Measurements from ENCODE around the gene ANGPTL3. TPM values are rescaled to one million over a fixed set of nuclear protein-coding genes. Genes with fewer than 3 reads are reported as not detected.

Gene ANGPTL3
- total RNA-seq, 1 donor from 2014 or later: not detected

GRCh38 chr1:62621907-62622306 lies 24.6 kb downstream of the ANGPTL3 start:
- Mint-ChIP-seq H3K27me3 (ENCODE audit: insufficient read depth, low read depth) (peaks cover 2% of the 10 kb centered on the region), H3K4me3 (no peak overlapping the region), H3K36me3 (peaks cover 16% of the 10 kb centered on the region), H3K9me3 (no peaks in the 10 kb centered on the region), H3K4me1 (no peaks in the 10 kb centered on the region), H3K27ac (no peak overlapping the region)
- no peaks in the 10 kb centered on the region for H3K27me3 ChIP-seq
- no peak overlapping the region for H2AFZ ChIP-seq (replicated peaks)
- no peak for DNase-seq (ENCODE audit: low spot score)
- no peak overlapping the region for H3K9ac ChIP-seq
- no peak overlapping the region for H3K4me2 ChIP-seq
- H3K27ac ChIP-seq: peak overlapping the region; percentile 39
- no peak for TF ChIP-seq EZH2phosphoT487 (IDR thresholded peaks at IDR 0.05)
- no peak for TF ChIP-seq EZH2 (IDR thresholded peaks at IDR 0.05)
- no peak for TF ChIP-seq CTCF (IDR thresholded peaks at IDR 0.05)
- H4K20me1 ChIP-seq (ENCODE audit: low read depth): no peaks in the 10 kb centered on the region
- H3K79me2 ChIP-seq (ENCODE audit: low read depth): no peaks in the 10 kb centered on the region
- no peak overlapping the region for H3K4me3 ChIP-seq
- peaks cover 11% of the 10 kb centered on the region for H3K36me3 ChIP-seq
- no peaks in the 10 kb centered on the region for H3F3A ChIP-seq (ENCODE audit: low read depth)
- peaks cover 8% of the 10 kb centered on the region for H3K4me1 ChIP-seq
- no peaks in the 10 kb centered on the region for H3K9me3 ChIP-seq (ENCODE audit: low read depth)

- H3K4me1 Mint-ChIP-seq: no peaks in the 10 kb centered on the region
- H3K27me3 ChIP-seq: no peaks in the 10 kb centered on the region
- no peaks in the 10 kb centered on the region for H3K9me3 ChIP-seq (ENCODE audit: low read depth)
- peaks cover 26% of the 10 kb centered on the region for H3K36me3 Mint-ChIP-seq
- no peaks in the 10 kb centered on the region for H3K27me3 Mint-ChIP-seq (ENCODE audit: insufficient read depth, low read depth)
- H3K9ac ChIP-seq: no peak overlapping the region
- H3K4me1 ChIP-seq: peaks cover 8% of the 10 kb centered on the region
- no peak for TF ChIP-seq EZH2 (IDR thresholded peaks at IDR 0.05)
- no peak for TF ChIP-seq CTCF (IDR thresholded peaks at IDR 0.05)
- no peak for DNase-seq (ENCODE audit: low spot score)
- H2AFZ ChIP-seq (replicated peaks): no peak overlapping the region
- no peak overlapping the region for H3K27ac ChIP-seq
- H3K4me2 ChIP-seq: no peak overlapping the region
- no peak overlapping the region for H3K4me3 Mint-ChIP-seq
- no peaks in the 10 kb centered on the region for H3F3A ChIP-seq (ENCODE audit: low read depth)
- no peak overlapping the region for H3K4me3 ChIP-seq
- H3K27ac Mint-ChIP-seq: no peak overlapping the region
- no peaks in the 10 kb centered on the region for H3K9me3 Mint-ChIP-seq
- peaks cover 6% of the 10 kb centered on the region for H3K36me3 ChIP-seq
- no peaks in the 10 kb centered on the region for H4K20me1 ChIP-seq (ENCODE audit: low read depth)
- H3K79me2 ChIP-seq (ENCODE audit: low read depth): no peaks in the 10 kb centered on the region
Observed at GRCh38 chr1:62625415-62625814, 28.1 kb downstream of the ANGPTL3 start.

- TF ChIP-seq EZH2phosphoT487 (IDR thresholded peaks at IDR 0.05): no peak
- TF ChIP-seq CTCF (IDR thresholded peaks at IDR 0.05): no peak
- no peak for TF ChIP-seq EZH2 (IDR thresholded peaks at IDR 0.05)
- H3K4me2 ChIP-seq: no peak overlapping the region
- H3F3A ChIP-seq (ENCODE audit: low read depth): no peaks in the 10 kb centered on the region
- H3K79me2 ChIP-seq (ENCODE audit: low read depth): no peaks in the 10 kb centered on the region
- H3K9ac ChIP-seq: no peak overlapping the region
- H3K36me3 ChIP-seq: peaks cover 17% of the 10 kb centered on the region
- no peak for DNase-seq (ENCODE audit: low spot score)
- Mint-ChIP-seq H3K27me3 (ENCODE audit: insufficient read depth, low read depth) (no peaks in the 10 kb centered on the region), H3K4me1 (no peaks in the 10 kb centered on the region), H3K4me3 (no peak overlapping the region), H3K27ac (no peak overlapping the region), H3K9me3 (no peaks in the 10 kb centered on the region), H3K36me3 (peaks cover 44% of the 10 kb centered on the region)
- H3K27me3 ChIP-seq: no peaks in the 10 kb centered on the region
- H3K27ac ChIP-seq: no peak overlapping the region
- no peak overlapping the region for H2AFZ ChIP-seq (replicated peaks)
- no peaks in the 10 kb centered on the region for H4K20me1 ChIP-seq (ENCODE audit: low read depth)
- no peak overlapping the region for H3K4me3 ChIP-seq
- no peaks in the 10 kb centered on the region for H3K9me3 ChIP-seq (ENCODE audit: low read depth)
- peaks cover 8% of the 10 kb centered on the region for H3K4me1 ChIP-seq
Observed at GRCh38 chr1:62628506-62628905, 31.2 kb downstream of the ANGPTL3 start.

All from neural progenitor cell (in vitro differentiated cells).